Panc1 (cell line): ENCODE results near the gene PLB1. TPM values are rescaled to one million over a fixed set of nuclear protein-coding genes. Genes with fewer than 3 reads are reported as not detected.

Source experiments
- ATAC-seq: fragments of 200-7000 bp; cut with Tn5 transposase; 2 replicates; pipeline ENCODE4 v1.9.1; 2020; ENCODE audit warnings: mild to moderate bottlenecking, moderate library complexity
- BruUV-seq: library from RNA; stranded (reverse); fragments of 400-500 nt; replicated peaks from 2 replicates; lab custom pipeline; 2021; lab: Mats Ljungman, UMichigan
- CTCF ChIA-PET: fragments of 300-600 bp; sonication (Branson Sonifier 250); formaldehyde crosslinking; loops from one replicate; lab custom pipeline; 2022; ENCODE audit warnings: antibody characterized with exemption; lab: Charles Lee
- POLR2A ChIA-PET: fragments of 300-600 bp; sonication (Branson Sonifier 250); formaldehyde crosslinking; loops from one replicate; lab custom pipeline; 2022; ENCODE audit warnings: antibody characterized with exemption; lab: Charles Lee
- DNase-seq: peaks from one replicate; pipeline ENCODE4 v3.0.0-alpha.2; 2010; ENCODE audit warnings: low read depth, low spot score
- H3K27ac ChIP-seq: 2 replicates; pipeline ENCODE4 v1.5.1; 2011; ENCODE audit warnings: mild to moderate bottlenecking, low read length, inconsistent platforms
- H3K27me3 ChIP-seq: fragments of 200-500 bp; sonication (Bioruptor generic); 2 replicates; pipeline ENCODE4 v1.6.0; 2014; ENCODE audit warnings: low read length, inconsistent platforms; ENCODE audit not compliant: control insufficient read depth, insufficient read depth
- H3K36me3 ChIP-seq: fragments of 200-500 bp; sonication (Bioruptor generic); 2 replicates; pipeline ENCODE4 v1.5.1; 2014; ENCODE audit warnings: inconsistent platforms, mild to moderate bottlenecking, low read length, moderate library complexity; ENCODE audit not compliant: control insufficient read depth, insufficient read depth
- H3K4me1 ChIP-seq: 2 replicates; pipeline ENCODE4 v1.5.1; 2011; ENCODE audit warnings: inconsistent platforms, mild to moderate bottlenecking, low read length, moderate library complexity; ENCODE audit not compliant: control insufficient read depth, insufficient read depth
- H3K4me3 ChIP-seq, 2 experiments: 2 replicates each; pipeline ENCODE4 v1.5.1; 2011 to 2012; ENCODE audit warnings: low read depth in 2 of 2, low read length in 2 of 2, mild to moderate bottlenecking in 2 of 2, inconsistent platforms in 1 of 2, moderate library complexity in 1 of 2
- H3K9me3 ChIP-seq: fragments of 200-500 bp; sonication (Bioruptor generic); 2 replicates; pipeline ENCODE4 v1.5.1; 2014; ENCODE audit warnings: low read depth, mild to moderate bottlenecking, inconsistent platforms, low read length, moderate library complexity; ENCODE audit not compliant: control insufficient read depth, insufficient read depth
- CTCF ChIP-seq: fragments of 450-650 bp; IDR thresholded peaks from 2 replicates; pipeline ENCODE4 v1.5.1; 2017; ENCODE audit warnings: mild to moderate bottlenecking
- POLR2AphosphoS5 ChIP-seq: IDR thresholded peaks from 2 replicates; pipeline ENCODE4 v1.6.1; 2012; ENCODE audit warnings: mild to moderate bottlenecking, low read depth, low read length, moderate library complexity
- REST ChIP-seq, 2 experiments: IDR thresholded peaks; 2 replicates each; pipeline ENCODE4 v1.6.1; 2011 to 2012; ENCODE audit warnings: low read depth in 2 of 2, control low read depth in 1 of 2, low read length in 1 of 2, mild to moderate bottlenecking in 1 of 2, moderate library complexity in 1 of 2; ENCODE audit not compliant: insufficient read depth in 1 of 2
- SIN3A ChIP-seq: IDR thresholded peaks from 2 replicates; pipeline ENCODE4 v1.6.1; 2012; ENCODE audit warnings: low read depth, mild to moderate bottlenecking, low read length, moderate library complexity, borderline replicate concordance; ENCODE audit not compliant: insufficient read depth
- TCF7L2 ChIP-seq: IDR thresholded peaks from 2 replicates; pipeline ENCODE4 v1.6.1; 2011; ENCODE audit warnings: mild to moderate bottlenecking, low read depth, low read length, inconsistent platforms
- in situ Hi-C: cut with HindIII; loops from 2 replicates; pipeline ENCODE4 v1.10.0; 2016; ENCODE audit warnings: low sequenced_read_pairs, low pct_unique_long_range_greater_than_20kb
- intact Hi-C: fragments of 100-400 bp; cut with micrococcal nuclease; formaldehyde crosslinking; loops from one replicate; pipeline ENCODE4 v1.10.0; 2022; ENCODE audit not compliant: unreplicated experiment
- total RNA-seq: library from RNA; stranded (reverse); gene quantifications from one replicate; pipeline ENCODE4 v1.2.1, GENCODE V29; 2021; ENCODE audit not compliant: unreplicated experiment

PLB1 gene
- total RNA-seq, 1 experiment from 2014 or later = 0.80 TPM

GRCh38 chr2:28568533-28568932, 72.7 kb downstream of the PLB1 start:
- H3K4me1 ChIP-seq = no peaks in the 10 kb centered on the region
- in situ Hi-C loops = no loop called here
- H3K9me3 ChIP-seq = peaks cover 17% of the 10 kb centered on the region; the same call in 1 of the 2 replicates
- intact Hi-C loops = no loop called here
- no TSS peak for BruUV-seq
- DNase-seq (no peak), ATAC-seq (no peak)
- no peaks in the 10 kb centered on the region for H3K27me3 ChIP-seq
- ChIA-PET POLR2A (no interaction called here), CTCF (interaction anchor here (1.1 to 1.2 kb wide), 2 partner anchors 24 to 26 kb away, joined by 3 to 7 read pairs; no protein-coding TSS in a partner anchor)
- no peaks in the 10 kb centered on the region for H3K36me3 ChIP-seq
- no peak overlapping the region for H3K4me3 ChIP-seq
- no peak overlapping the region; the same call in 1 of the 2 replicates for H3K27ac ChIP-seq
- TF ChIP-seq SIN3A (no peak), POLR2AphosphoS5 (no peak), CTCF (no peak), REST (IDR thresholded peaks at IDR 0.05; ENCODE audit: insufficient read depth in 1 of 2, low read depth in 2 of 2, low read length in 1 of 2) (no peak), TCF7L2 (no peak)

GRCh38 chr2:28570431-28570830, 74.6 kb downstream of the PLB1 start:
- ATAC-seq = no peak
- BruUV-seq = no TSS peak
- DNase-seq = no peak
- ChIA-PET CTCF (no interaction called here), POLR2A (no interaction called here)
- intact Hi-C loops = no loop called here
- TF ChIP-seq SIN3A (no peak), POLR2AphosphoS5 (no peak), REST (IDR thresholded peaks at IDR 0.05; ENCODE audit: insufficient read depth in 1 of 2, low read depth in 2 of 2, low read length in 1 of 2) (no peak), CTCF (no peak)
- Histone ChIP-seq H3K27ac (no peak overlapping the region), H3K4me1 (no peaks in the 10 kb centered on the region), H3K36me3 (no peaks in the 10 kb centered on the region), H3K4me3 (no peak overlapping the region), H3K9me3 (peaks cover 17% of the 10 kb centered on the region; the same call in 1 of the 2 replicates), H3K27me3 (no peaks in the 10 kb centered on the region)
- in situ Hi-C loops = no loop called here
